ENCODE results near the gene INTS6. TPM values are rescaled to one million over a fixed set of nuclear protein-coding genes. Genes with fewer than 3 reads are reported as not detected.

The INTS6 gene
- total RNA-seq, 2 experiments from 2014 or later: 48.9 to 52.0 TPM

DNA sequence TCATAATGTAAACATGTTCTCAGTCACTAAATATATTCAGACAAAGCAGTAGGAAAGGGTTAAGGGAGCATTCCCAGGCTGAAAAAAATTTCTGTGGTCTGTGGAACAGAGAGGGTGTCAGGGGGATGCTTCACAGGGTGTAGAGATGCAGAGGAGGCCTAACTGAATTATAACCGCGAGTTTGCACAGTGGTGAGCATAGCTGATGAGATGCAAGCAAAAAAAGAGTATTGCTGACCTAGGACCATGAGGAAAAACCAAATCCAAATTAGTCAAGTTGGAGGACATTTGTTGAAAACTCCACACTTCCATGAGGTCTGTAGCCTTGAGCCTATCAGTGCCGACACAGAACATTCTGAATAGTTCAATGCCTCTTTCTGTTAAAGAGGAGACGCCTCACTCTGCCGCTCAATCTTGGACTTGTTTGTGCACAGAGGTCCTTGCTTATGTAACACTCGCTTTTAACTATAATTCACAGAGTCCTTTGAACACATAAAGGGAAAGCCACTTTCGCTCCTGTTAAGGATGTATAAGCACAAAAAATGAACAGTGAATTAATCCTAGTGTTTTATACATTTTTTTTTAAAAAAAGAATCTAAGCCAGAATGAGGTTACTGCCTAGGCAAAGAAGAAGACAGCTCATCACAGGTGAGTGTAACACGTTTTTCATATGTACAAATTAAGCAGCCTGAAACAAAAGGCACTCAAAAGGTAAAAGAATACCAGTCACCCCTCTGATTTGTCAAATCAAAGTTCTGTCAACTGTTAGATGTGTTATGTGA, 25.8 kb upstream of the INTS6 start:
- Mint-ChIP-seq H3K36me3 (ENCODE audit: low read depth) (no peaks in the 10 kb centered on the region), H3K4me1 (ENCODE audit: low read depth) (peaks cover 5% of the 10 kb centered on the region), H3K27me3 (ENCODE audit: low read depth) (peaks cover 3% of the 10 kb centered on the region), H3K4me3 (no peak overlapping the region), H3K9me3 (ENCODE audit: insufficient read depth) (no peaks in the 10 kb centered on the region), H3K27ac (no peak overlapping the region)
- POLR2A ChIA-PET: no interaction called here
- DNase-seq (no peak), ATAC-seq (no peak)
- CTCF ChIA-PET: interaction anchor here (0.8 kb wide), 1 partner anchor 80 kb away, joined by 3 read pairs; no protein-coding TSS in a partner anchor

- Mint-ChIP-seq H3K27me3 (ENCODE audit: low read depth) (peaks cover 3% of the 10 kb centered on the region), H3K36me3 (ENCODE audit: low read depth) (no peaks in the 10 kb centered on the region), H3K4me1 (ENCODE audit: low read depth) (peaks cover 5% of the 10 kb centered on the region), H3K27ac (no peak overlapping the region), H3K4me3 (no peak overlapping the region), H3K9me3 (ENCODE audit: insufficient read depth) (no peaks in the 10 kb centered on the region)
- ChIA-PET POLR2A (interaction anchor here (1.8 kb wide), 1 partner anchor 25 kb away, joined by 4 read pairs; the partner anchor contains the start of gene INTS6), CTCF (interaction anchor here (0.8 kb wide), 1 partner anchor 79 kb away, joined by 3 read pairs; no protein-coding TSS in a partner anchor)
- no peak for ATAC-seq
- DNase-seq: no peak
These were observed 25.0 kb upstream of the INTS6 start for GRCh38 chr13:51477653-51478324.

- no peaks in the 10 kb centered on the region for H3K9me3 Mint-ChIP-seq (ENCODE audit: insufficient read depth)
- ATAC-seq (no peak), DNase-seq (no peak)
- peaks cover 5% of the 10 kb centered on the region for H3K4me1 Mint-ChIP-seq (ENCODE audit: low read depth)
- no peak overlapping the region for H3K27ac Mint-ChIP-seq
- CTCF ChIA-PET: interaction anchor here (0.7 to 2.7 kb wide), 4 partner anchors 23 to 151 kb away, joined by 3 to 7 read pairs (median 4); no protein-coding TSS in a partner anchor
- H3K4me3 Mint-ChIP-seq: no peak overlapping the region
- H3K27me3 Mint-ChIP-seq (ENCODE audit: low read depth): peaks cover 3% of the 10 kb centered on the region
- POLR2A ChIA-PET: interaction anchor here (1.8 kb wide), 1 partner anchor 24 kb away, joined by 4 read pairs; the partner anchor contains the start of gene INTS6
- no peaks in the 10 kb centered on the region for H3K36me3 Mint-ChIP-seq (ENCODE audit: low read depth)
These were observed 24.3 kb upstream of the INTS6 start for GRCh38 chr13:51477149-51477548.

GRCh38 chr13:51475727-51476501, 23.1 kb upstream of the INTS6 start:
- POLR2A ChIA-PET: interaction anchor here (1.5 to 1.8 kb wide), 2 partner anchors 23 kb away, joined by 4 to 7 read pairs; partner anchors contain the start of gene INTS6
- Mint-ChIP-seq H3K27ac (no peak overlapping the region), H3K27me3 (ENCODE audit: low read depth) (peaks cover 3% of the 10 kb centered on the region), H3K4me3 (no peak overlapping the region), H3K36me3 (ENCODE audit: low read depth) (no peaks in the 10 kb centered on the region), H3K4me1 (ENCODE audit: low read depth) (peaks cover 5% of the 10 kb centered on the region), H3K9me3 (ENCODE audit: insufficient read depth) (no peaks in the 10 kb centered on the region)
- CTCF ChIA-PET: interaction anchor here (1.3 to 2.7 kb wide), 3 partner anchors 22 to 109 kb away, joined by 3 to 7 read pairs (median 4); no protein-coding TSS in a partner anchor
- DNase-seq (no peak), ATAC-seq (no peak)

DNA sequence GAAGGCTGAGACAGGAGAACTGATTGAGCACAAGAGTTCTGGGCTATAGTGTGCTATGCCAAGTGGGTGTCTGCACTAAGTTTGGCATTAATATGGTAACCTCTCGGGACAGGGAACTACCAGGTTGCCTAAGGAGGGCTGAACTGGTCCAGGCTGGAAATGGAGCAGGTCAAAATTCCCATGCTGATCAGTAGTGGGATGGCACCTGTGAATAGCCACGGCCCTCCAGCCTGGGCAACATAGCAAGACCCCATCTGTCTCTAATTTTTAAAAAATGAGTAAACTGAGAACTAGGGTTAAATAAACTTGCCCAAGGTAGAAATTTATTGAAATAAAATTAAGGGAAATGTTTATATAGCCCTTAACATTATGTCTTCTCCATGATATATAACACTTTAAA, 17.0 kb upstream of the INTS6 start:
- Mint-ChIP-seq H3K36me3 (ENCODE audit: low read depth) (no peaks in the 10 kb centered on the region), H3K4me3 (no peak overlapping the region), H3K4me1 (ENCODE audit: low read depth) (no peaks in the 10 kb centered on the region), H3K27ac (no peak overlapping the region), H3K9me3 (ENCODE audit: insufficient read depth) (no peaks in the 10 kb centered on the region), H3K27me3 (ENCODE audit: low read depth) (no peaks in the 10 kb centered on the region)
- ChIA-PET POLR2A (no interaction called here), CTCF (no interaction called here)
- no peak for DNase-seq
- no peak for ATAC-seq

DNA sequence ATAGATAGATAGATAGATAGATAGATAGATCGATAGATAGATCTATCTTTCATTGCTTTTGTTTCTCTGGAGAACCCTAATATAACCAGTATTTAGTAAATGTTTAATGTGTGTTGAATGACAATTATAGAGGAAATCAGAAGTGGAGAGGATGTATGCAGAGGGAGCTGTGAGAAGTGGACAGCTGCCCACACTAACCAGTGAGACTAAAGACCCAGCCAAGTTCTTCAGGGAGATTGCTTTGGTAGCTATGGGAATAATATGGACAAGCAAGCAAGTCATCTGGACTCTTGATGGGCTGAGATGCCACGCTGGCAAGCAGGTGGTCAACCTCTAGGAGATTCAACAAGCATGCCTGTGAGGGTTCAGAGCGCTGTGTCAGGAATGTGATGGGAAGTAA, 14.9 kb upstream of the INTS6 start:
- Mint-ChIP-seq H3K27me3 (ENCODE audit: low read depth) (no peaks in the 10 kb centered on the region), H3K9me3 (ENCODE audit: insufficient read depth) (no peaks in the 10 kb centered on the region), H3K4me3 (no peak overlapping the region), H3K27ac (no peak overlapping the region), H3K36me3 (ENCODE audit: low read depth) (no peaks in the 10 kb centered on the region), H3K4me1 (ENCODE audit: low read depth) (no peaks in the 10 kb centered on the region)
- CTCF ChIA-PET: interaction anchor here (1.0 kb wide), 1 partner anchor 32 kb away, joined by 3 read pairs; no protein-coding TSS in a partner anchor
- no peak for ATAC-seq
- DNase-seq: no peak
- POLR2A ChIA-PET: no interaction called here

- Mint-ChIP-seq H3K4me3 (no peak overlapping the region), H3K27me3 (ENCODE audit: low read depth) (no peaks in the 10 kb centered on the region), H3K9me3 (ENCODE audit: insufficient read depth) (no peaks in the 10 kb centered on the region), H3K36me3 (ENCODE audit: low read depth) (peaks cover 8% of the 10 kb centered on the region), H3K27ac (no peak overlapping the region), H3K4me1 (ENCODE audit: low read depth) (no peaks in the 10 kb centered on the region)
- ChIA-PET POLR2A (interaction anchor here (0.8 to 1.7 kb wide), 2 partner anchors 11 to 12 kb away, joined by 3 to 8 read pairs; partner anchors contain the start of gene INTS6), CTCF (interaction anchor here (1.1 kb wide), 1 partner anchor 11 kb away, joined by 4 read pairs; no protein-coding TSS in a partner anchor)
- DNase-seq (no peak), ATAC-seq (no peak)
These were observed 12.3 kb upstream of the INTS6 start for GRCh38 chr13:51465124-51465523.

DNA sequence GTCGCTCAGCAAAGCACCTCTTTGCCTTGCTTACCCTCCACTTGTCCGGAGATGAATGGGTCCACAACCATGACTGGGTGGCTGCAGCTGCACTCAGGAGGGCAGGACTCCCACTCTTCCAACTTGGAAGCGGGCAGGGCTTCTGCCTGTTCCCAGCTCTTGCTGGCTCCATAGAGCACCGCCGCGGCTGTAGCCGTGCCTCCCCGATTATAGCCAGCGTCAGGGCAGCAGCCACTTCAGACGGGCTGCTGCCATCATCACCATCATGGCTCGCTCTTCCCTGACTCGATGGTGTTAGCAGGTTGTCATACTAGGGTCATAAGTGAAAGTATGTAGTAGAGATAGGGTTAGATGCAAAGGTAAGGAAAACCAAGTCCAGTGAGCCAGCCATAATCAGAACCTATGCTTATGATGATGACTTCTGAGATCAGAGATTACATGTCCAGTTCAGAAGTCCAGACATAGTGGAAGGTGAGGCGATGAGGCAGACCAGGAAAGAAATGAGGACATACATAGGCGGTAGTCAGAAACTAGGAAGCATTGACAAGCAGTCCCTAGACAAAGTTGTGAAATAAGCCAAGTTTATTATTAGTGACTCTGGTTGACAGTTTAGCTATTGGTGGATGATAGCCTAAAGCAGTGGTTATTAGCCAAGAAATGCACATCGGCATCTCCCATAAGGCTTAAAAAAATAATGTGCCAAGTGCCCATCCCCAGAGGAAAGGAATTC, 4.4 kb upstream of the INTS6 start:
- ChIA-PET POLR2A (interaction anchor here (0.6 kb wide), 1 partner anchor 563 kb away, joined by 3 read pairs; no protein-coding TSS in a partner anchor), CTCF (interaction anchor here (2.1 kb wide), 1 partner anchor 22 kb away, joined by 7 read pairs; no protein-coding TSS in a partner anchor)
- no peaks in the 10 kb centered on the region for H3K27me3 Mint-ChIP-seq (ENCODE audit: low read depth)
- no peak overlapping the region for H3K27ac Mint-ChIP-seq
- H3K36me3 Mint-ChIP-seq (ENCODE audit: low read depth): peaks cover 58% of the 10 kb centered on the region
- no peak overlapping the region for H3K4me3 Mint-ChIP-seq
- H3K4me1 Mint-ChIP-seq (ENCODE audit: low read depth): peaks cover 20% of the 10 kb centered on the region
- ATAC-seq (no peak), DNase-seq (no peak)
- no peaks in the 10 kb centered on the region for H3K9me3 Mint-ChIP-seq (ENCODE audit: insufficient read depth)

- no peaks in the 10 kb centered on the region for H3K9me3 Mint-ChIP-seq (ENCODE audit: insufficient read depth)
- ChIA-PET POLR2A (no interaction called here), CTCF (interaction anchor here (2.1 kb wide), 1 partner anchor 21 kb away, joined by 7 read pairs; no protein-coding TSS in a partner anchor)
These were observed 3.7 kb upstream of the INTS6 start for GRCh38 chr13:51456510-51456909.

GRCh38 chr13:51455532-51455931, 2.7 kb upstream of the INTS6 start:
- ATAC-seq (no peak), DNase-seq (no peak)
- Mint-ChIP-seq H3K36me3 (ENCODE audit: low read depth) (peaks cover 62% of the 10 kb centered on the region), H3K4me3 (no peak overlapping the region), H3K4me1 (ENCODE audit: low read depth) (peaks cover 21% of the 10 kb centered on the region), H3K27ac (no peak overlapping the region), H3K9me3 (ENCODE audit: insufficient read depth) (no peaks in the 10 kb centered on the region), H3K27me3 (ENCODE audit: low read depth) (no peaks in the 10 kb centered on the region)
- CTCF ChIA-PET: interaction anchor here (1.0 to 3.6 kb wide), 3 partner anchors 178 to 345 kb away, joined by 3 to 30 read pairs (median 6); no protein-coding TSS in a partner anchor
- POLR2A ChIA-PET: interaction anchor here (5.5 kb wide), 1 partner anchor 129 kb away, joined by 72 read pairs; the partner anchor contains the start of gene WDFY2

More at GRCh38 chr13:51456510-51456909, 3.7 kb upstream of the INTS6 start:
- Mint-ChIP-seq H3K4me3 (no peak overlapping the region), H3K27me3 (ENCODE audit: low read depth) (no peaks in the 10 kb centered on the region), H3K4me1 (ENCODE audit: low read depth) (peaks cover 20% of the 10 kb centered on the region), H3K27ac (no peak overlapping the region), H3K36me3 (ENCODE audit: low read depth) (peaks cover 58% of the 10 kb centered on the region)
- ATAC-seq (no peak), DNase-seq (no peak)
